Smooth muscle cell (in vitro differentiated cells): Measurements from ENCODE around the gene BRCA2. TPM values are rescaled to one million over a fixed set of nuclear protein-coding genes. Genes with fewer than 3 reads are reported as not detected.

Experiments used
- DNase-seq: peaks from one replicate; lab custom pipeline; 2025; ENCODE audit not compliant: unreplicated experiment; lab: John Stamatoyannopoulos, UW
- H2AFZ ChIP-seq: fragments of 200-600 bp; sonication (generic); 2 replicates; pipeline ENCODE4 v1.6.0; 2016; ENCODE audit warnings: antibody characterized with exemption, low read depth, mild to moderate bottlenecking
- H3F3A ChIP-seq: fragments of 200-600 bp; sonication (generic); 2 replicates; pipeline ENCODE4 v1.6.0; 2017; ENCODE audit warnings: antibody characterized with exemption, low read depth
- H3K27ac ChIP-seq: fragments of 200-600 bp; sonication (generic); 2 replicates; pipeline ENCODE4 v1.5.1; 2016; ENCODE audit warnings: low read depth, mild to moderate bottlenecking
- H3K27me3 ChIP-seq: fragments of 200-600 bp; sonication (generic); 2 replicates; pipeline ENCODE4 v1.6.1; 2016; ENCODE audit warnings: low read depth, mild to moderate bottlenecking
- H3K36me3 ChIP-seq: fragments of 200-600 bp; sonication (generic); 2 replicates; pipeline ENCODE4 v1.5.1; 2016; ENCODE audit warnings: low read depth
- H3K4me1 ChIP-seq: fragments of 200-600 bp; sonication (generic); 2 replicates; pipeline ENCODE4 v1.5.1; 2016; ENCODE audit warnings: low read depth
- H3K4me2 ChIP-seq: fragments of 200-600 bp; sonication (generic); 2 replicates; pipeline ENCODE4 v1.6.0; 2016; ENCODE audit warnings: mild to moderate bottlenecking
- H3K4me3 ChIP-seq: fragments of 200-600 bp; sonication (generic); 2 replicates; pipeline ENCODE4 v1.5.1; 2016; ENCODE audit warnings: mild to moderate bottlenecking
- H3K79me2 ChIP-seq: fragments of 200-600 bp; sonication (generic); 2 replicates; pipeline ENCODE4 v1.6.0; 2016; ENCODE audit warnings: low read depth, mild to moderate bottlenecking
- H3K9ac ChIP-seq: fragments of 200-600 bp; sonication (generic); 2 replicates; pipeline ENCODE4 v1.6.0; 2016; ENCODE audit warnings: low read depth
- H3K9me3 ChIP-seq: fragments of 200-600 bp; sonication (generic); replicated peaks from 2 replicates; pipeline ENCODE4 v1.5.1; 2016; ENCODE audit warnings: low read depth
- H4K20me1 ChIP-seq: fragments of 200-600 bp; sonication (generic); 2 replicates; pipeline ENCODE4 v1.6.0; 2016; ENCODE audit warnings: low read depth
- CTCF ChIP-seq: fragments of 200-600 bp; sonication (generic); IDR thresholded peaks from 2 replicates; pipeline ENCODE4 v1.5.1; 2017; ENCODE audit warnings: borderline replicate concordance, mild to moderate bottlenecking, antibody characterized with exemption; ENCODE audit not compliant: insufficient read depth, poor library complexity, severe bottlenecking
- WGBS: methylation state at CpG from one replicate; pipeline ENCODE4 v1.1.7; 2016; ENCODE audit warnings: low lambda C conversion rate; 5-methylcytosine and 5-hydroxymethylcytosine counted together
- polyA plus RNA-seq: library from polyadenylated mRNA; unstranded; fragments of >200 nt; fragmentation: Nextera tagmentation; extraction: Ambion mirVana; gene quantifications from 2 replicates; pipeline ENCODE4 v1.2.1, GENCODE V29; 2016
- total RNA-seq: library from RNA; depleted of rRNA; stranded (reverse); fragments of >200 nt; gene quantifications from 2 replicates; pipeline ENCODE4 v1.2.3, GENCODE V29; 2014

The BRCA2 gene
- total and polyA plus RNA-seq, 2 experiments from 2014 or later = 1.7 to 4.4 TPM

- no peak overlapping the region for H2AFZ ChIP-seq
- H3K4me2 ChIP-seq = no peak overlapping the region
These were observed 5.1 kb upstream of the BRCA2 start for GRCh38 chr13:32310134-32310706.

GRCh38 chr13:32311188-32311897 lies 4.0 kb upstream of the BRCA2 start:
- no peaks in the 10 kb centered on the region for H3K27me3 ChIP-seq
- no peak overlapping the region for H3K27ac ChIP-seq
- no peak for TF ChIP-seq CTCF
- H3K9me3 ChIP-seq = no peaks in the 10 kb centered on the region
- H3K4me1 ChIP-seq = no peaks in the 10 kb centered on the region
- no peaks in the 10 kb centered on the region for H3K79me2 ChIP-seq
- 97% methylated on average over 34 of the region's 36 CpGs for WGBS
- H2AFZ ChIP-seq = no peak overlapping the region
- no peaks in the 10 kb centered on the region for H3K36me3 ChIP-seq
- H4K20me1 ChIP-seq = no peaks in the 10 kb centered on the region
- no peak for DNase-seq
- H3F3A ChIP-seq = no peaks in the 10 kb centered on the region
- no peak overlapping the region for H3K4me3 ChIP-seq
- H3K4me2 ChIP-seq = no peak overlapping the region
- no peak overlapping the region for H3K9ac ChIP-seq

More at GRCh38 chr13:32310134-32310706, 5.1 kb upstream of the BRCA2 start:
- Histone ChIP-seq H3K4me1 (no peaks in the 10 kb centered on the region), H4K20me1 (no peaks in the 10 kb centered on the region), H3K36me3 (no peaks in the 10 kb centered on the region), H3K27ac (no peak overlapping the region), H3K9me3 (no peaks in the 10 kb centered on the region), H3K4me3 (no peak overlapping the region), H3K9ac (no peak overlapping the region), H3F3A (no peaks in the 10 kb centered on the region), H3K27me3 (no peaks in the 10 kb centered on the region), H3K79me2 (no peaks in the 10 kb centered on the region)
- WGBS = 49% methylated on average over 12 of the region's 12 CpGs
- DNase-seq = no peak
- peak; percentile 73 for TF ChIP-seq CTCF

- Histone ChIP-seq H3K4me3 (peak overlapping the region; percentile 68), H3K27ac (peak overlapping the region; percentile 92), H3K36me3 (no peaks in the 10 kb centered on the region), H3K27me3 (no peaks in the 10 kb centered on the region), H3K4me2 (peak overlapping the region; percentile 84), H3K79me2 (no peaks in the 10 kb centered on the region), H3F3A (no peaks in the 10 kb centered on the region), H3K4me1 (no peaks in the 10 kb centered on the region), H2AFZ (peak overlapping the region; percentile 91), H3K9ac (peak overlapping the region; percentile 94), H4K20me1 (no peaks in the 10 kb centered on the region), H3K9me3 (no peaks in the 10 kb centered on the region)
- no peak for DNase-seq
- no peak for TF ChIP-seq CTCF
- WGBS = 79% methylated on average over 32 of the region's 32 CpGs
These were observed 754 bp upstream of the BRCA2 start for GRCh38 chr13:32314271-32315237.
